Loucy (cell line): Measurements from ENCODE around the gene FOSB.

Experiments
- CTCF ChIP-seq: fragments of 200-600 bp; sonication (generic); conservative IDR thresholded peaks from 2 replicates; pipeline ENCODE4 v1.5.1; 2014; ENCODE audit warnings: mild to moderate bottlenecking, antibody characterized with exemption, low read length
- EZH2phosphoT487 ChIP-seq: fragments of 200-600 bp; IDR thresholded peaks from 2 replicates; pipeline ENCODE4 v1.6.1; 2018; ENCODE audit warnings: antibody characterized with exemption, mild to moderate bottlenecking, moderate library complexity, borderline replicate concordance

DNA sequence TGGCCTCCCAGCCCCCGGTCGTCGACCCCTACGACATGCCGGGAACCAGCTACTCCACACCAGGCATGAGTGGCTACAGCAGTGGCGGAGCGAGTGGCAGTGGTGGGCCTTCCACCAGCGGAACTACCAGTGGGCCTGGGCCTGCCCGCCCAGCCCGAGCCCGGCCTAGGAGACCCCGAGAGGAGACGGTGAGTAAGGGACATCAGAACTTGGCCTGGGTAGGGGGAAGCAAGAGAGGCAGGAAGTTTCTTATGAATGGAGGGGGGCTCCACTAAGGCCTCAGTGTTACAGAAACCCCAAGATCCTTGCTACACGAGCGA, 2.9 kb downstream of the FOSB start:
- no peak for TF ChIP-seq CTCF
- no peak for TF ChIP-seq EZH2phosphoT487
